ENCODE measurements around the gene NLN.
A peak's percentile ranks its signal among the peaks of the same experiment; 100 is the strongest.

NLN gene

DNA sequence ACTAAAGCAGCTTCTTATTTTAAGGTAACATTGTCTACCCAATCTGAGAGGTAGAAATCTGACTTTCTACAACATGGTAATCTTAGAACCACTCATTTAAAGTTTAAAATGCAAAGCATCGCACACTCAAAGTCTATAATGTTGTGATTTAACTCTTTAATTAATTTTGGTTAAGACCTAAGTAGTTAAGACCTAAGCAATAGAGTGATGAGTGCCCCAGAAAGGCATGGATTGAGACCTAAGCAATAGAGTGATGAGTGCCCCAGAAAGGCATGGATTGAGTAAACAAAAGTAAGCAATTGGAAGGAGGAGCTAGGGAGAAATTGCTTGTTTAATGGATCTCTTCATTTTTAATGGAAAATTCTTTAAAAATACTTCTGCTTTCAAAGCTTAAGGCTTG lies 86.8 kb downstream of the NLN start:
- DNase-seq, result no peak
- ATAC-seq, result no peak

GRCh38 chr5:65809817-65810531 lies 88.0 kb downstream of the NLN start:
- no peak for ATAC-seq
- DNase-seq, result no peak

DNA sequence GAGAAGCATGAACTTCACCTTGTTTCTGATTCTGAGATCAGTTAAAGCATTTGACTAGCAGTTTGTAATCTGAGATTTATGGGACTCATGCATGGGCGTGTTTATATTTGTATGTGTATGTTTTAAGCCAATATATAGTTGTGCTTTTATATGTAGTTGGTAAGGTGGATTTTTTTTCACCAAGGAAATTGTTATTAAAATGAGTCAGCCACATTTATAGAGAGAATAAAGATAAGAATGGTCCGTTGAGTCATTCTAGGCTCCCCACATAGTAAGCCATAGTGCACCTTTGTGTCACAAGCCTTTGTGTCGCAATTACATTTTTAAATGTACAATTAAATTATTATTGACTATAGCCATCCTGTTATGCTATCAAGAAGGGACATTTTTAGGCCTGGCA lies 89.0 kb downstream of the NLN start:
- DNase-seq (no peak), ATAC-seq (no peak)

DNA sequence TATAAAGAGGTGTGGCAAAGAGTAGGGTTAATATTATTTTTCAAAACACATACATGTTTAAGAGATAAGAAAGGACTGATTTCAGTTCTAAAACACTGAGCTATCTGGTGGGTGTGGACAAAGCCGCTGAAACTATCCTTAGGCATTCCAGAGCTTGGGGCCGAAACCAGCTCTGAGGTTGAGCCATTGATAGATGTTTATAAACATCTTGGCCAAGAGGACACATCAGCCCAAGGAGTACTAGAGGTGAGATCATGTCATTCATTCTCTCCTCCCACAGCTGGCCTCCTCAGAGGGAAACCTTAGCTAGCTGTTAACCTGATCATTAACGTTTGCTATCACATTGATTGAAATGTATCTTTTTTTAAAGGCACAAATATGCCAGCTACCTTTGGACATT lies 89.9 kb downstream of the NLN start:
- DNase-seq (no peak), ATAC-seq (no peak)

GRCh38 chr5:65812648-65813047 lies 90.6 kb downstream of the NLN start:
- no peak for DNase-seq

DNA sequence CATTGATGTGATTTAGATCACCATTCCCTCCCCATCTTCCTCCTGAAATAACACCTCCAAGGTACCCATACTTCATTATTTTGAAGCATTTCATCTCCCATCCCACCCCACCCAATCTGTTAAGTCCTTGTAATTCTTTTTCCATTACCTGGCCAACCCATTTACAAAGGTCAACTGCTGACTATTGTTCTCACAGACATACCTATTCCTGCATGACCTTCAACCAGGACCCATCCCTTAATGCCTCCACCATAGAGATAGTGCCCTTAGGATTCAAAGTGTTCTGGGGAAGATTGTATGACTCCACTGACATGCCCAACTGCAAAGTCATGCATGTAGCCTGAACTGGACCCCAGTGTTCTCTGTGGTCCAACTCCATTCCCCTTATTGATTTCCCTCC lies 91.2 kb downstream of the NLN start:
- DNase-seq, result no peak
- ATAC-seq, result no peak

More at GRCh38 chr5:65812648-65813047, 90.6 kb downstream of the NLN start:
- ATAC-seq, result no peak

DNA sequence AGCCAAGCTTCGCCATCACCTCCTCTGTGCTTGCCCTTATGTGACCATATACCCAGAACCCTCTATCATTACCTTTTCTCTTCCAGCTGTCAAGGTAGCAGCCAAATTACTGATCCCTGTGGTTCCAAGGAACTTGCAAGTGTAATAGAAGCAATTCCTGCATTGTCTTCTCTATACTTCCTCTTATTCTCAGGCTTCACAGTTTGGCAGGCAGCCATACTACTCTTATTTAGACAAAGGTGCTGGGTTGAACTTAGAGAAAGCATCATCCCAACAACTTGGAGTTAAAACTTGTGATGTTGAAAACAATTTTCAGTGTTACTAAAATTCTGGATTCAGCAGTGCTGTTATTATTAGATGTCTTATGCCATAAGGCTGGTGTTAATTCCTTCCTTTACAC lies 93.2 kb downstream of the NLN start:
- no peak for ATAC-seq
- no peak for DNase-seq

DNA sequence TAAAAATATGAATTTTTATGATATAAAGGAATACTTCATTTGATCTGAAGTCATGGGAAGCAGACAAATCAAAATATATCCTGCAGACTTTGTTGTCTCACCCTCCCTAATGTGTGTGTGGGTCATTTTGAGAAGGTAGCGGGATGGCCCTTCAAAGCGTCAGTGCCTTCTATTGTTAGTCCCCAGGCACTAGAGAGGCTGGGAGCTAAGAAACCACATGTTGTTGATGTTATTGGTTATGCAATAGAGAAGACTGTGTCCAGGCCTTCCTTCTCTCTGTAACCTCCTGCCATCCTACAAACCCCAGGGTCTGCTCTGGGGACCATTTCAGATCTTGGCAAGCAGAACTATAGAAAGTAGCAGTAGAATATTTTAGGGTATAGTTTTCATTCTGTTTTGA lies 94.7 kb downstream of the NLN start:
- DNase-seq, result no peak
- ATAC-seq, result no peak

GRCh38 chr5:65817931-65818330 lies 95.9 kb downstream of the NLN start:
- no peak for DNase-seq
- no peak for ATAC-seq

DNA sequence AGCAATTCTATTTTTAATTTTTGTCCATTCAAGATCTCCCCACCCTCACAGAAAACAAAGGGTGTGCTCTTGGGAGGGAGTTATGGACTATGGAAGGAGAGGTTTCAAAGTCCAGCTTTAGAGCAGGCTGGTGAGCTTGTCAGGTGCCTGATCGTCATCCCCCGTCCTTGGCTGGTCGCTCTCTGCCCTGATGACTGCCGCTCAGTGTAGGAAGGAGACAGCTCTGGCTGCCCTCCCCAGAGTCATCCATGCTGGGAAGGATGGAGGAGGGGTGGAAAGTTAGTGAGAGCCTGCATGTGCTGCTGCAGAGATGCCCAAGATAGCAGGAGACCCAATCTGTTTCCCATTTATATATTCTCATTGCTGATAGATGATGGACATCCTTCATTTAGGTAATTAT lies 96.6 kb downstream of the NLN start:
- DNase-seq, result no peak
- no peak for ATAC-seq

DNA sequence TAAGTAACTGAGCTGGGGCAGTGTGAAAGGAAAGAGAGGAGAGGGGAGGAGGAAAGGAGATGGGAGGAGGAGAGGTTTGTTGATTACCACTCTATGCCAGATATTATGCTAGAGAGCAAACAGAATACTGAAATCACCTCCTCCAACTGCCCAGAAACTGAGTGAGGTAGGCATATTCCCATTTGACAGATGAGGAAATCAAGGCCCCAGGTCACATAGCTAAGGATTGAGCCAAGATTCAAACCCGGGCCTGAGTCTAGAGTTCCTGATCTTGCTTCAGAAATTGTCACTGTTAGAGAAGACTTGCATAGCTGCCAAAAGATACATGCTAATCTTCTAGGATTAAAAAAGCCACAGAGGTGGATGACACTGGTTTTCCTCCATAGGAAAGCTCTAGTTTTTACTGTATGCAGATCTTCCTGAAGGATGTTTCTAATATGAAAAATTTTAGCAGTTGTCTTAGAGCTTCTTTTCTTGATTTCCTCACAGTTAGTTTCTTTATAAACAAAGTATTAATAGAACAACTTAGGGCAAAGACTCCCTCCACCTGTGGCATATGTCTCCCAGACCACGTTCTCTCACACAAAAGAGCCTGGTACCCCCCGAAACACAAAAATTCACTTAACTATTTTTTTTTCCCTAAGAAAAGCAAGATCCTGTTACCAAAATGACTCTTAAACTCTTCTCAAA lies 97.4 kb downstream of the NLN start:
- DNase-seq (no peak), ATAC-seq (no peak)

DNA sequence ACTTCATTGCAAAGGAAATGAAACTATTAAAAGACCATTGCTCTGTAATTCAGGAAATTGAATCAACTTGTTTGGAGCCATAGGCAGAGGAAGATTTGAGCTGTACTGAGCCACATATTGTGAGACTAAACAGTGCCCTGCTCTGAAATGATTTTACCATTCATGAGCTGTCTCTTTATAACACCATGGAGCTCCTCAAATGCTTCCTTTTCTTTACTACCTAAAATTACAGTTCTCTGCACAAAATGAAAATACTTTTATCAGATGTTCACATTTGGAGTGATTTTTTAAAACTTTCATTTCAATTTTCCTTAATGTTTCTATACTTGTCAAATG lies 97.9 kb downstream of the NLN start:
- ATAC-seq, result peak; percentile 65
- no peak for DNase-seq

- DNase-seq (no peak), ATAC-seq (no peak)
Measured at GRCh38 chr5:65820373-65820772, 98.4 kb downstream of the NLN start.

GRCh38 chr5:65821966-65822365 lies 100.0 kb downstream of the NLN start:
- no peak for ATAC-seq

GRCh38 chr5:65822710-65823109 lies 100.7 kb downstream of the NLN start:
- no peak for DNase-seq
- no peak for ATAC-seq

More at GRCh38 chr5:65821966-65822365, 100.0 kb downstream of the NLN start:
- DNase-seq, result no peak

DNA sequence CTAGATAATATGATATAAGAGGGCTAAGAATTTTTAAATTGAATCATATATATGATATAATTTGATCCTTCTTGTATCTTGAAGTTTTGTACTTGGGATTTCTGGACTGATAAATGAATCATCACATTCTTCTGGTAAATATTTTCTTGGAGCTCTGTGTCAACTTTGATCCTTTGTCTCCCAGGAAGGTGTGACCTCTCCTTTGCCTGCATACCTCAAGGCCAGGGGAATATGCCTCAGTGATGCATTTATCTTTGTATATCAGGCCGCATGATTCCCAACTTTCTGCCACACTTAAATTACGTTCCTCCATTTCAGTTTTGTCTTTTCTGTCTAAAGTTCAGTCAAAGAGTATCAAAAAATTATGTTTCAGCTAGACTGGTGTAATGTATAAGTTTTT lies 101.2 kb downstream of the NLN start:
- ATAC-seq (no peak), DNase-seq (no peak)

DNA sequence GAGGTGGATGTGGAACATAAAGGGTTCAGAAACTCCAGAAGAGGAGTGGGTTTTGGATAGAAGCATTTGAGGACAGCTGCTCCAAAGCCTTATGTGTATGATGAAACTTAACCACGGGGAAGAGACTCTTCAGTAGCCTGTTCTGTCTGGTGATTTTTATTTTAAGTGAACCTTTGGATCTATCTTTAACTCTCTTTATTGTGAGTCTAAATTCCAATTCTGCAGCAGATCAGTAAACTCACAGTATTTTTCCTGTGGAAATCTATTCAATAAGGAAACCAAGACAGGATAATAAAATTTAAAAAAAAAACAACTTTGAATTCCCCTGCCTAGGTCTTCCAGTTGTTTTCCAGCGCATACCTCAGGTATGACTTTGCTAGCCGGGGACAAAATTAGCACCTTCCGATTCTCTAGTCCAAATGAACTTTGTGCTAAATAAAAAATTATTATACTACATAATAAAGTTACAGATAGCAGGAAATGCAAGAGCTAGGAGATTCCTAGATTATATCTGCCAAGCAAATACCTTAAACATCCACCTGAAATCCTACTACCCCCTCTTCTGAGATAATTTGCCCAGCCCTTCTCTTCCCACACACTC lies 101.9 kb downstream of the NLN start:
- ATAC-seq (no peak), DNase-seq (no peak)

DNA sequence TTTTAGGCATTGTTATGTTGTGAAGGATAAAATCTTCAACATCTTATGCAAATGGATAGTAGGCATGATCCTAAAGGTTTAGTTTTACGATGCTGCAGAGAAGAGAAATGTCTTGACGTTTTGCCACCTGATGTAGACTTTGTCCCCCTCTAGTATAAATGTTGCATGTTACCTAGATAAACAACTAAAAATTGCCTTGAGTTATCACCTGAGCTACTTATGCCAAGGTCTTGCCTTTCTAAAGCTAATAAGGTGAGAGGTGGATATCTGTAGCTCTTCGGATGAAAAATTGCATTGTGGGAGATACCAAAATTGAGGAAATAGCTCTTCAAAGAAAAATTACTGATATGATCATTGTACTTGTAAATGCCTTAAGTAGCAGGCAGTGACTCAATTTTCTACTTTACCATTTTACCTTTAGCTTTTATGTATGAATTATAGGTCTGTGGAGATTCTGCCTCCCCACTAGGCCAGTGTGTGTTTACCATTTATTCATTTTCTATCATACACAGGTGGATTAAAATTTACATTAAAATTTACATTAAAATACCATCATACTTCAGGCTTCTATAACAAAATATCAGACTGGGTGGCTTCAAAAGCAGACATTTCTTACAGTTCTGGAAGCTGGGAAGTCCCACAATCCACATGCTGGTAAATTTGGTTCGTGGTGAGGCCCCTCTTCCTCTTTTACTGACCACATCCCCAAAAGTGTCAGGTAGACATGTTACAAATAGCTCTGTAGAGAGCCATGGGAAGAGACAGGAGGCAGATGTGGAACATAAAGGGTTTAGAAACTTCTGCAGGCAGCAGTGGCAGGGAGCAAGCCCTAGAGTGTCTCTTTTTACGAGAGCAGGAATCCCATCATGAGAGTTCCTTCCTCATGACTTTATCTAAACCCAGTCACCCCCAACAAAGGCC lies 103.7 kb downstream of the NLN start:
- DNase-seq, result no peak
- ATAC-seq, result no peak

DNA sequence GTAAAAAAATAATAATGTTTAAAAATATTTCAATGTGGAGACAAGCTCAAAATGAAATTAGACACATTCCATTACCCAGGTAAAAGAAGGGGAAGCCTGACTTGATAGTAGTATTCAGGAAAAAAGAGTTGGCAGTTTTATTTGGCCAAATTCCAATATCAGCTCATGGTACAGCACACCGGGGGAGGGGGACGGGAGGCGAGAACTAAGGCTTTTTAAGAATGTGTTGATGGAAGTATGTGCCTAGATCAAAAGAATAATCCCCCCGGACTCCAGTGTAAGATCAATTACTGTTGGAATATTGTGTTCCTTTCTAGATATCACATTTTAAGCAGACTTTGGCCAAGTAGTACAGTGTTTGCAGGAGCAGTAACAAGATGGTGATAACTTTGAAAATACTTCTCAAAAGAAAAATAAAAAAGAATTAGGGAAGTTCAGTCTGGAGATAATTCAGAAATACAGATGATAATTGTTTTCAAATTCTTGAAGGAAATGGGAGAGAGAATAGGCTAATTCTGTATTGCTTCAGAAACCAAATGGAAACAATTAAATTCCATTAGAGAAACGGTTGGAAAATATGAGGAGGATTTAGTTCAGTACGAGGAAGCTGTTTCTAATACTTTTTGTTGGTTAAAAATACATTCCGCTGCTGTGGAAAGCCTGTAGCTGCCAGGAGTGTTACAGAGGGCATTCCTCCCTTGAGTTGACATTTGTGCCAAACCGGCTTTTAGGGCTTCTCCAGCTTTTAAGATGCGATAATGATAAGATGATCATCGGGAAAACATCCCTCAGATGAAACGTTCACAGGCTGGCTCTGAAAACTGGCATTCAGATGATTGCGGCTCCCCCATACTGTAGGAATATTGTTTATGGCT lies 106.3 kb downstream of the NLN start:
- ATAC-seq (no peak), DNase-seq (no peak)

DNA sequence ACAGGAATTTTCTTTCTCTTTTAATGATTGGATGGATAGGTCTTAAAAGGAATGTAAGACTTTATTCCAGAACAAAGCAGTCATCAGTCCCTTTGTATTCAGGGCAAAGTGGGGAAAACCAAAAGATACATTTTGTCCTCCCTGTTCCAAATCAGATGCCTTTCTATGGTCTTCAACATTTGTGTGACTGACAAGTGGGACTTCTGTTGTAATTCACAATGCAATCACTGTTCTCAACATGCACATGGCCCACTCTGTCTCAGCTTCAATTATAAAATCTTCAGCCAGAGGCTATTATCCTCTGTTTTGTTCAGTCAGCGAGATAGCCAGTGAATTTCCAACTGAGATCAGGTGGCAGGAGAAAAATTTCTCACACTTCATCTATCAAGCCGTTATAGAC lies 108.9 kb downstream of the NLN start:
- no peak for ATAC-seq

GRCh38 chr5:65831276-65831675 lies 109.3 kb downstream of the NLN start:
- no peak for ATAC-seq

More for the DNA sequence above, 108.9 kb downstream of the NLN start:
- no peak for DNase-seq

GRCh38 chr5:65832152-65832551 lies 110.1 kb downstream of the NLN start:
- ATAC-seq, result no peak
- no peak for DNase-seq

More at GRCh38 chr5:65831276-65831675, 109.3 kb downstream of the NLN start:
- no peak for DNase-seq
